Gastroesophageal sphincter (tissue), 4 donors: ENCODE data around the gene KIR3DL3. TPM values are rescaled to one million over a fixed set of nuclear protein-coding genes. Genes with fewer than 3 reads are reported as not detected.
"Not testable (repeated sequence)": the region's sequence is repeated elsewhere in the genome, so short reads cannot be mapped to it uniquely, and the experiment has no call there.

ENCODE experiments used
- ATAC-seq: fragments of 150-250 bp; one replicate; pipeline ENCODE4 v1.9.1; 2016; ENCODE audit warnings: mild to moderate bottlenecking, moderate library complexity
- H3K27ac ChIP-seq, 4 donors: fragments of 200-600 bp; sonication (generic) in 3 of 4; 1 replicate in 3 of 4; 2 replicates in 1 of 4; pipeline ENCODE4 v1.5.1; 2016 to 2019
- H3K27me3 ChIP-seq: fragments of 200-600 bp; sonication (generic); one replicate; pipeline ENCODE4 v1.5.1; 2019
- H3K36me3 ChIP-seq, 2 donors: fragments of 200-600 bp; sonication (generic); one replicate each; pipeline ENCODE4 v1.5.1; 2019; ENCODE audit warnings: control low read depth in 1 of 2
- H3K4me1 ChIP-seq, 3 donors: fragments of 200-600 bp; sonication (generic); 1 replicate in 2 of 3; 2 replicates in 1 of 3; pipeline ENCODE4 v1.5.1; 2016 to 2019; ENCODE audit warnings: control low read depth in 2 of 3
- H3K4me3 ChIP-seq, 2 donors: fragments of 200-600 bp; sonication (generic); one replicate each; pipeline ENCODE4 v1.5.1; 2019; ENCODE audit warnings: mild to moderate bottlenecking in 1 of 2, moderate library complexity in 1 of 2
- H3K9me3 ChIP-seq, 3 donors: fragments of 200-600 bp; sonication (generic); one replicate each; pipeline ENCODE4 v1.5.1; 2017 to 2019; ENCODE audit warnings: control low read depth in 2 of 3
- EP300 ChIP-seq: sonication (generic); formaldehyde crosslinking; IDR thresholded peaks from one replicate; pipeline ENCODE4 v1.6.1; 2017; ENCODE audit warnings: antibody characterized with exemption, mild to moderate bottlenecking
- POLR2A ChIP-seq, 2 donors: fragments of 450-650 bp; IDR thresholded peaks; one replicate each; pipeline ENCODE4 v1.6.1; 2017; ENCODE audit warnings: antibody characterized with exemption in 2 of 2, mild to moderate bottlenecking in 2 of 2, moderate library complexity in 1 of 2
- POLR2AphosphoS5 ChIP-seq: sonication (generic); formaldehyde crosslinking; IDR thresholded peaks from one replicate; pipeline ENCODE4 v1.6.1; 2017; ENCODE audit warnings: antibody characterized with exemption
- WGBS, 2 donors: methylation state at CpG; one replicate each; pipeline ENCODE4 v1.1.5; 2018; ENCODE audit warnings: low coverage in 1 of 2; 5-methylcytosine and 5-hydroxymethylcytosine counted together
- total RNA-seq, 4 donors: library from RNA; depleted of rRNA; stranded (reverse); fragments of >200 nt; gene quantifications; one replicate each; pipeline ENCODE4 v1.1.0, GENCODE V29; 2016
- TF ChIP-seq, protein P1 (sequence below), 4 experiments: fragments of 200-600 bp in 2 of 4; fragments of 450-650 bp in 2 of 4; sonication (generic) in 1 of 4; IDR thresholded peaks; one replicate each; pipeline ENCODE4 v1.5.1; 2017 to 2019; ENCODE audit warnings: antibody characterized with exemption in 4 of 4, mild to moderate bottlenecking in 2 of 4, moderate library complexity in 2 of 4

KIR3DL3 gene
- total RNA-seq, 4 donors from 2014 or later = not detected

DNA sequence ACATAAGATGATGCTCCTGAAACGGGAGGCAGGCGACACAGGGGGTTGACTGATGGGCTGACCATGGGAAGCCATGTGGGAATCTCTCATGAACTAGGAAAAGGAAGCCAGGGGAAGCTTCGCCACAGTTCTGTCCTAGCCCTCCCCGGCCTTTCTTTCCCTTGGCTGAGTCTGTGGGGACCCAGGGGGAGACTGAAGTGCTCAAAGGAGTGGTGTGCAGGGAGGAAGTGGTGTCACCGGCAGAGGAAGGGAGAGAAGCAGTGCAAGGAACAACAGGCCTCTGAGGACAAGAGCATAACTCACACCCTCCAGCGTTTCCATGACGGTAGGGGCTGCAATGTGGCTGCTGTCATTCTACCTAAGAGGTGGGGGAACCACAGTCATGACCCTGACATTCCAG lies 1.1 kb downstream of the KIR3DL3 start:
- Histone ChIP-seq H3K4me1 (no peaks in the 10 kb centered on the region), H3K4me3 (no peak overlapping the region), H3K27ac (no peak overlapping the region), H3K9me3 (peaks cover 0 to 17% (median 0%) of the 10 kb centered on the region in 3 donors), H3K27me3 (peaks cover 5% of the 10 kb centered on the region), H3K36me3 (no peaks in the 10 kb centered on the region)
- TF ChIP-seq POLR2AphosphoS5 = no peak
- TF ChIP-seq POLR2A (IDR thresholded peaks at IDR 0.05) = no peak
- TF ChIP-seq, protein P1, sequence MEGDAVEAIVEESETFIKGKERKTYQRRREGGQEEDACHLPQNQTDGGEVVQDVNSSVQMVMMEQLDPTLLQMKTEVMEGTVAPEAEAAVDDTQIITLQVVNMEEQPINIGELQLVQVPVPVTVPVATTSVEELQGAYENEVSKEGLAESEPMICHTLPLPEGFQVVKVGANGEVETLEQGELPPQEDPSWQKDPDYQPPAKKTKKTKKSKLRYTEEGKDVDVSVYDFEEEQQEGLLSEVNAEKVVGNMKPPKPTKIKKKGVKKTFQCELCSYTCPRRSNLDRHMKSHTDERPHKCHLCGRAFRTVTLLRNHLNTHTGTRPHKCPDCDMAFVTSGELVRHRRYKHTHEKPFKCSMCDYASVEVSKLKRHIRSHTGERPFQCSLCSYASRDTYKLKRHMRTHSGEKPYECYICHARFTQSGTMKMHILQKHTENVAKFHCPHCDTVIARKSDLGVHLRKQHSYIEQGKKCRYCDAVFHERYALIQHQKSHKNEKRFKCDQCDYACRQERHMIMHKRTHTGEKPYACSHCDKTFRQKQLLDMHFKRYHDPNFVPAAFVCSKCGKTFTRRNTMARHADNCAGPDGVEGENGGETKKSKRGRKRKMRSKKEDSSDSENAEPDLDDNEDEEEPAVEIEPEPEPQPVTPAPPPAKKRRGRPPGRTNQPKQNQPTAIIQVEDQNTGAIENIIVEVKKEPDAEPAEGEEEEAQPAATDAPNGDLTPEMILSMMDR (IDR thresholded peaks at IDR 0.05) = no peak
- ATAC-seq = no peak
- WGBS, 2 donors = 60 to 71% methylated on average over 2 to 4 of the region's 7 CpGs

- no peak overlapping the region for H3K27ac ChIP-seq
- H3K4me3 ChIP-seq = no peak overlapping the region
- TF ChIP-seq, protein P1 (IDR thresholded peaks at IDR 0.05) = no peak
- TF ChIP-seq POLR2AphosphoS5 (no peak), EP300 (no peak), POLR2A (IDR thresholded peaks at IDR 0.05) (no peak)
- no peak for ATAC-seq
- H3K27me3 ChIP-seq = peaks cover 7% of the 10 kb centered on the region
- no peaks in the 10 kb centered on the region for H3K4me1 ChIP-seq
- 63 to 100% methylated on average over 3 of the region's 10 CpGs for WGBS, 2 donors
- H3K9me3 ChIP-seq = no peaks in the 10 kb centered on the region
- H3K36me3 ChIP-seq = no peaks in the 10 kb centered on the region
These were observed 3.3 kb downstream of the KIR3DL3 start for GRCh38 chr19:54727562-54727961.

DNA sequence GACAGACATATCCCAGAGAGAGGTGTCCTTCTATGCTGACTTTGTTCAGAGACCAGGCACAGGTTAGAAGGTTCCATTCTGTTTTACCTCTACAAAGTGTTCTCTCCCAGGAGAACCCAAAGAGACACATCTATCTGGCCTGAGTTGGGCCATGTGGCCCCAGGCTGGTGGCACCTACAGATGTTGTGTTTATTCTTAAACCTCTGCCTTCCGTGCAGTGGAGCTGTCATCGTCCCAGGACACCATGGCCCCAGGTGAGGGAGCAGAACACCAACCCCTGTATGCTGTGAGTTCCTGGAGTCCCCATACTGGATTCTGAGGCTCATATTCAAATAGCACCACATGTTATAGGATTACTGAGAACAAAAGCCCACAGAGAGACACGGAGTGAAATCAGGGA lies 3.9 kb downstream of the KIR3DL3 start:
- H3K4me1 ChIP-seq = no peaks in the 10 kb centered on the region
- H3K27me3 ChIP-seq = peaks cover 12% of the 10 kb centered on the region
- no peak overlapping the region for H3K4me3 ChIP-seq
- no peaks in the 10 kb centered on the region for H3K9me3 ChIP-seq
- TF ChIP-seq, protein P1 (IDR thresholded peaks at IDR 0.05) = no peak
- no peak for TF ChIP-seq POLR2AphosphoS5
- TF ChIP-seq POLR2A (IDR thresholded peaks at IDR 0.05) = no peak
- TF ChIP-seq EP300 = no peak
- 20 to 76% methylated on average over 1 to 2 of the region's 3 CpGs for WGBS, 2 donors
- ATAC-seq = no peak
- H3K27ac ChIP-seq = no peak overlapping the region
- no peaks in the 10 kb centered on the region for H3K36me3 ChIP-seq

- Histone ChIP-seq H3K9me3 (peaks cover 0 to 5% (median 0%) of the 10 kb centered on the region in 3 donors), H3K4me1 (no peaks in the 10 kb centered on the region), H3K27me3 (peaks cover 12% of the 10 kb centered on the region), H3K4me3 (no peak overlapping the region), H3K27ac (no peak overlapping the region), H3K36me3 (no peaks in the 10 kb centered on the region)
- TF ChIP-seq EP300 (no peak), POLR2AphosphoS5 (no peak), POLR2A (IDR thresholded peaks at IDR 0.05) (no peak)
- TF ChIP-seq, protein P1 (IDR thresholded peaks at IDR 0.05) = no peak
- 61 to 67% methylated on average over 3 to 4 of the region's 15 CpGs for WGBS, 2 donors
- no peak for ATAC-seq
These were observed 5.4 kb downstream of the KIR3DL3 start for GRCh38 chr19:54729416-54730188.

DNA sequence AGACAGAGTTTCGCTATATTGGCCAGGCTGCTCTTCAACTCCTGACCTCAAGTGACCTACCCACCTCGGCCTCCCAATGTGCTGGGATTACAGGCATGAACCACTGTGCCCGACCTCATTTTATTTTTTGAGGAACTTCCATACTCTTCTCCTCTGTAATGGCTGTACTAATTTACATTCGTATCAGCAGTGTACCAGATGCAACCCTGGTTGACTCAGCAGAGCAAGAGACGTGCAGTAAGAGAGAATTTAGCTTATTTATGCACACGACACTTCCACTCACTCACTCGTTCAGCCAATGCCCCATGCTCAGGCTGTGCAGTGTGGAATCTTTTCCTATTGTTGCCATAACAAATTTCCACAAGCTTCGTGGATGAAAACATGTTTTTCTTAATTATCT lies 6.9 kb downstream of the KIR3DL3 start:
- no peaks in the 10 kb centered on the region for H3K36me3 ChIP-seq
- H3K4me3 ChIP-seq = no peak overlapping the region
- H3K4me1 ChIP-seq = no peaks in the 10 kb centered on the region
- 50 to 69% methylated on average over 8 of the region's 8 CpGs for WGBS, 2 donors
- H3K9me3 ChIP-seq = peaks cover 0 to 5% (median 0%) of the 10 kb centered on the region in 3 donors
- no peak overlapping the region for H3K27ac ChIP-seq
- peaks cover 12% of the 10 kb centered on the region for H3K27me3 ChIP-seq
- TF ChIP-seq POLR2AphosphoS5 (no peak), EP300 (no peak)
- TF ChIP-seq, protein P1 (IDR thresholded peaks at IDR 0.05) = no peak
- no peak for ATAC-seq

- not testable (repeated sequence) for H3K27ac ChIP-seq, H3K36me3 ChIP-seq, H3K4me1 ChIP-seq, H3K27me3 ChIP-seq, H3K9me3 ChIP-seq, ATAC-seq, H3K4me3 ChIP-seq
- 74 to 90% methylated on average over 4 to 13 of the region's 16 CpGs for WGBS, 2 donors
These were observed 14.1 kb downstream of the KIR3DL3 start, which contains the start of gene KIR2DL3 for GRCh38 chr19:54738306-54738705. TSS of gene KIR2DL3 (plus strand) at chr19:54738513. CDS start at chr19:54738546, 33 bp downstream.
